Measurements from ENCODE around the gene SNAI3.

GRCh38 chr16:88681709-88682451, 4.4 kb downstream of the SNAI3 start:
- TF ChIP-seq POLR2A (IDR thresholded peaks at IDR 0.05; ENCODE audit: low read depth) = no peak
- no peak for TF ChIP-seq CTCF (IDR thresholded peaks at IDR 0.05)
- no peak for TF ChIP-seq POLR2AphosphoS5 (IDR thresholded peaks at IDR 0.05)
- no peak for TF ChIP-seq EP300 (IDR thresholded peaks at IDR 0.05)

Data from esophagus muscularis mucosa (tissue), 4 donors.